ENCODE measurements around the gene TIMM44. TPM values are rescaled to one million over a fixed set of nuclear protein-coding genes. Genes with fewer than 3 reads are reported as not detected.

The TIMM44 gene
- total RNA-seq, 1 donor from 2014 or later, result 92.5 TPM

DNA sequence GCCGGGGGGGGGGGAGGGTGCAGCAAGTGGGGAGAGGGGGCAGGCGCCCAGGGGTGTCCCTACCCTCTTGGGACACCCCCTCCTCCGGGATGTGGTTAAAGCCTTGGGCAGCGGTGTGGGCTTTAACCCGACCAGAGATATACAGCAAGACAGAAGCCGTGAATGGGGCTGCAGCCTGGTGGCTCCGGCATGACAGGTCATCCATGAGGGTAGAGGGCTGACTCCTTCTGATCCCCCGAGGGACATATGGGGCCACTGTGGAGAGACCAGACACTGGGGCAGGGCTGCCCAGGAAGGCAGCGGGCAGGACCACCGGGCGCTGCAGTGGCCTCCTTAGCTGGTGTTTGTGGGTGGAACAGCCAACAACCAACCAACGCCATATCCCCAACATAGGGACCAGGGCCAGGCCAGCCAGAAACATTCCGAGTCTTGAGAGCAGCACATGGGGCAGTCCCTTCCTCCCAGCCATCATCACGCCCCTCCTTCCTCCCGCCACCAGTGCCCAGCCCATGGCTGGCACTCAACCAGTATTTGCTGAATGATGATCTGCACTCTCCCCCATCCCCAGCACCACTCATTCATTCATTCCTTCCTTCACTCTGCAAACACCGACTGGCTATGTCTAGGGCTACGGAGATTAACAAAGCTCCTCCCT lies 43.8 kb upstream of the TIMM44 start:
- POLR2A ChIA-PET, result no interaction called here
- intact Hi-C loops (cut with micrococcal nuclease), result no loop called here
- ATAC-seq (ENCODE audit: low read depth) (no peak), DNase-seq (no peak)
- no peaks in the 10 kb centered on the region for H3K9me3 Mint-ChIP-seq
- no peaks in the 10 kb centered on the region for H3K27me3 Mint-ChIP-seq
- no peak overlapping the region for H3K4me3 Mint-ChIP-seq
- no peaks in the 10 kb centered on the region for H3K4me1 Mint-ChIP-seq
- H3K27ac Mint-ChIP-seq, result no peak overlapping the region
- TF ChIP-seq, protein P1, sequence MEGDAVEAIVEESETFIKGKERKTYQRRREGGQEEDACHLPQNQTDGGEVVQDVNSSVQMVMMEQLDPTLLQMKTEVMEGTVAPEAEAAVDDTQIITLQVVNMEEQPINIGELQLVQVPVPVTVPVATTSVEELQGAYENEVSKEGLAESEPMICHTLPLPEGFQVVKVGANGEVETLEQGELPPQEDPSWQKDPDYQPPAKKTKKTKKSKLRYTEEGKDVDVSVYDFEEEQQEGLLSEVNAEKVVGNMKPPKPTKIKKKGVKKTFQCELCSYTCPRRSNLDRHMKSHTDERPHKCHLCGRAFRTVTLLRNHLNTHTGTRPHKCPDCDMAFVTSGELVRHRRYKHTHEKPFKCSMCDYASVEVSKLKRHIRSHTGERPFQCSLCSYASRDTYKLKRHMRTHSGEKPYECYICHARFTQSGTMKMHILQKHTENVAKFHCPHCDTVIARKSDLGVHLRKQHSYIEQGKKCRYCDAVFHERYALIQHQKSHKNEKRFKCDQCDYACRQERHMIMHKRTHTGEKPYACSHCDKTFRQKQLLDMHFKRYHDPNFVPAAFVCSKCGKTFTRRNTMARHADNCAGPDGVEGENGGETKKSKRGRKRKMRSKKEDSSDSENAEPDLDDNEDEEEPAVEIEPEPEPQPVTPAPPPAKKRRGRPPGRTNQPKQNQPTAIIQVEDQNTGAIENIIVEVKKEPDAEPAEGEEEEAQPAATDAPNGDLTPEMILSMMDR (IDR thresholded peaks at IDR 0.05), result no peak
- H3K36me3 Mint-ChIP-seq (ENCODE audit: low read depth), result peaks cover 86% of the 10 kb centered on the region
- CTCF ChIA-PET, result no interaction called here

DNA sequence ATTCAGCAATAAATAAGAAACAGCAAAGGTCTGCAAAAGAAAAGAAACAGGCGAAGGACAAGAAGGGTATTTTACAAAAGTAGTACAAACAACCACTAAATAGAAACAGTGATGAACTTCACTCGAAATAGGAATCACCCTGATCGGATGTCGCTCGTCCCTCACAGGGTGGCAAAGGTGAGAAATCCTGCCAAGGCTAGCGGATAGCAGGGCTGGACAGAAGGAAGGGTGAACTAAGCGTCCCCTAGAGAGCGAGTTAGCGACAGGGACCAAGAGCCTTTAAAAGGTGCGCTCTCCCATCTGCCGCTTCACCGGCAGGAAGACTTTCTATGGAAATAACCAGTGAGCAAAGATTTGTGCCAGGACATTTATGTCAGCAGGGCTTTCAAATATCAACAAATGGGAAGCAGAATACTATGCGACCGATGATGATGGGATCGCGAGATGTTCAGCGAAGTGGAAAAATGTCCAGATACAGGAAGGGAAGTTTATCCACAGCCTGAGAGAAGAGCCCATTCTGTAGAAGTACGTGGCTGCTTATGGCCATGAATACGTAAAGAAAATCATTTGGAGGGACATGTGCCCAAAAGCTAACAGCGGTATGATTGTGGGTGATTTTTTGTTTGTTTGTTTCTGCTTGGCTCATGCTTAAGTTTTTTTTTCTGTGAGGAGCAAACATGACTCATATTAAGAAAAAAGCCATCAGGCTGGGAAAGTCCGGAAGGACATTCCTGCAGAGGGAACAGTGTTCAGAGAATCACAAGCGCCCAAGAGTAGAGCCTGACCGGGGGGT lies 43.1 kb upstream of the TIMM44 start:
- Mint-ChIP-seq H3K9me3 (no peaks in the 10 kb centered on the region), H3K4me1 (no peaks in the 10 kb centered on the region), H3K4me3 (no peak overlapping the region), H3K36me3 (ENCODE audit: low read depth) (peaks cover 87% of the 10 kb centered on the region), H3K27me3 (no peaks in the 10 kb centered on the region), H3K27ac (no peak overlapping the region)
- no peak for DNase-seq
- ChIA-PET POLR2A (no interaction called here), CTCF (no interaction called here)
- ATAC-seq (ENCODE audit: low read depth), result no peak
- intact Hi-C loops (cut with micrococcal nuclease), result no loop called here
- TF ChIP-seq, protein P1 (IDR thresholded peaks at IDR 0.05), result no peak

DNA sequence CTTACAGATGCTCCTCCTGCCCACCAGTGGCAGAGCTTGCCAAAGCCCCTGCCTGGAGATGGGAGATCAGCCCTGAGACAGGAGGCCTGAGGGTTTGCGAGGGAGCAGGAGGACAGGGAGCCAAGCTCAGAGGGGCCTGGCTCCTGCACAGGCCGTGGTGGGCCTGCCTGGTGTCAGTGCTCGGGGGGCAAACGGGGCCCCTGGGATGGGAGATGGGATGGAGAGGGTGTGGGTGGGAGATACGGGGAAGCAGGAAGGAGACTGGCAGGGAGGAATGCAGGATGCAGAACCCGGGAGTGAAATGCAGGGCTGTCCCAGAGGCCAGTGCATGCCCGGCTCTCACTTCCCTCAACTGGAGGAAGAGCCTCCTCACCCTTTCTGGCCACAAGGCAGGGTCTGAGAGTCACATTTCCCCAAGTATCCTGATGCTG lies 42.0 kb upstream of the TIMM44 start:
- ATAC-seq (ENCODE audit: low read depth), result no peak
- Mint-ChIP-seq H3K27me3 (no peaks in the 10 kb centered on the region), H3K4me3 (no peak overlapping the region), H3K9me3 (no peaks in the 10 kb centered on the region), H3K36me3 (ENCODE audit: low read depth) (peaks cover 84% of the 10 kb centered on the region), H3K4me1 (no peaks in the 10 kb centered on the region), H3K27ac (no peak overlapping the region)
- ChIA-PET CTCF (no interaction called here), POLR2A (no interaction called here)
- TF ChIP-seq, protein P1 (IDR thresholded peaks at IDR 0.05), result no peak
- no peak for DNase-seq
- intact Hi-C loops (cut with micrococcal nuclease), result no loop called here

DNA sequence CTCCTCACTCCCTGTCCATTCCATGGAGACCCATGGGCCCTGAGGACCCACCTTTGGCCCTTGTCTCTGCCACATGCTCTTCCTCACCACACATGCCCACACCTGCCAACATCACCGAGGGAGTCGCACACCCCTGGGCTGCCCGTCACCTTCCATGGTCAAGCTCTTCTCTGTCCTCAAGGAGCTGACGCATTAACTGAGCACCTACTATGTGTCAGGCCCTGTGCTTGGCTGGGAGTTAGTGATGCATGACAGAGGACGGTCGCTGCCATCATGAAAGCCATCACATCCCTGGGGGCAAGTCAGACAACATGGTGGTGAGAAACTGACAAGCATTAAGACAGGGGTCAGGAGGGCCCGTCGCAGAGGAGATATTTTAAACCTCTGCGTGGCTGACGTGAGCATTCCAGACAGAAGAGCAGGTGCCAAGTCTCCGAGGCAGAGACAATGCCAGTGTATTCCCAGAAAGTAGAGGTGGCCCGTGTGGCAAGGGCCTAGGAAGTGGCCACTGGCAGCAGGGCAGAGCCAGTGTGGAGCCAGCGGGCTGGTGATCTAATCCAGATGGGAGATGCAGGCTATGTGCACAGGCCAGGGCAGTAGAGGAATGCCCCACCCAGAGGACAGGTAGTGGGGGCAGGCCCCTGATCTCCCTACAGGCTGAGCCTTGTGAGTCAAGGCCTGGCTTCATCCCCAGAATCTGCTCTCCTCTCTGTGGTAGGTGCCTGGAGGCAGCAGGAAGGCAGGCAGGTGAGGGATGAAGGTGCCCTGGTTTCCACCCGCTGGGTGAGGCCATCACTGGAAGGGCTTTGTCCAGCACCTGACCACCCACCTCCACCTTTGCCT lies 40.8 kb upstream of the TIMM44 start:
- no peaks in the 10 kb centered on the region for H3K9me3 Mint-ChIP-seq
- CTCF ChIA-PET, result no interaction called here
- H3K27me3 Mint-ChIP-seq, result no peaks in the 10 kb centered on the region
- TF ChIP-seq, protein P1 (IDR thresholded peaks at IDR 0.05), result no peak
- DNase-seq, result no peak
- no peaks in the 10 kb centered on the region for H3K4me1 Mint-ChIP-seq
- peaks cover 82% of the 10 kb centered on the region for H3K36me3 Mint-ChIP-seq (ENCODE audit: low read depth)
- POLR2A ChIA-PET, result no interaction called here
- no peak overlapping the region for H3K27ac Mint-ChIP-seq
- H3K4me3 Mint-ChIP-seq, result no peak overlapping the region
- ATAC-seq (ENCODE audit: low read depth), result no peak
- intact Hi-C loops (cut with micrococcal nuclease), result no loop called here
